ENCODE results near the gene RPP40. TPM values are rescaled to one million over a fixed set of nuclear protein-coding genes. Genes with fewer than 3 reads are reported as not detected.

Gene RPP40
- total RNA-seq, 1 experiment from 2014 or later = 34.8 TPM

- intact Hi-C loops (cut with micrococcal nuclease) = no loop called here
- no peak overlapping the region for H3K27ac Mint-ChIP-seq (ENCODE audit: low read depth, unreplicated experiment)
- H3K4me3 Mint-ChIP-seq (ENCODE audit: unreplicated experiment) = no peak overlapping the region
- DNase-seq (ENCODE audit: unreplicated experiment) = no peak
- ChIA-PET POLR2A (interaction anchor here (1.1 kb wide), 1 partner anchor 16 kb away, joined by 3 read pairs; the partner anchor contains the start of gene RPP40), CTCF (no interaction called here)
- H3K9me3 Mint-ChIP-seq (ENCODE audit: unreplicated experiment) = no peaks in the 10 kb centered on the region
- TF ChIP-seq CTCF (IDR thresholded peaks at IDR 0.05; ENCODE audit: unreplicated experiment) = no peak
- peaks cover 7% of the 10 kb centered on the region for H3K36me3 Mint-ChIP-seq (ENCODE audit: insufficient read depth, unreplicated experiment)
- no peaks in the 10 kb centered on the region for H3K27me3 Mint-ChIP-seq (ENCODE audit: insufficient read depth, unreplicated experiment)
- peaks cover 6% of the 10 kb centered on the region for H3K4me1 Mint-ChIP-seq (ENCODE audit: insufficient read depth, unreplicated experiment)
- no TSS peak for BruUV-seq (replicated peaks)
These were observed 16.4 kb downstream of the RPP40 start for GRCh38 chr6:4987432-4987831.

DNA sequence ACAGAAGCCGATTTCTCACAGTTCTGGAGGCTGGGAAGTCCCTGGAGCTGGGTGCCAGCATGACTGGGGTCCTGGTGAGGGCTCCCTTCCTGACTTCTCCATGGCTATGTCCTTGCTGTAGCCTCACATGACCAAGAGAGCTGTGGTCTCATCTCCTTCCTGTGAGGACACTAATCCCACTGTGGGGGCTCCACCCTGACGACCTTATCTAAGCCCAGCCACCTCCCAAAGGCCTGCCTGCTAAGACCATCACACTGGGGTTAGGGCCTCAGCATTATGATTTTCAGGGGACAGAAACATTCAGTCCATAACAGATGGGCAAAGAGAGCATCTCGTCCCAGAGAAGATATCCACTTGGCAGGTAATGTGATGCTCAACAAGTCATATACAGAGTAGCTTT, 16.8 kb downstream of the RPP40 start:
- peaks cover 6% of the 10 kb centered on the region for H3K4me1 Mint-ChIP-seq (ENCODE audit: insufficient read depth, unreplicated experiment)
- CTCF ChIA-PET = no interaction called here
- no peaks in the 10 kb centered on the region for H3K9me3 Mint-ChIP-seq (ENCODE audit: unreplicated experiment)
- H3K36me3 Mint-ChIP-seq (ENCODE audit: insufficient read depth, unreplicated experiment) = peaks cover 7% of the 10 kb centered on the region
- no peak for DNase-seq (ENCODE audit: unreplicated experiment)
- POLR2A ChIA-PET = interaction anchor here (1.1 kb wide), 1 partner anchor 16 kb away, joined by 3 read pairs; the partner anchor contains the start of gene RPP40
- H3K27me3 Mint-ChIP-seq (ENCODE audit: insufficient read depth, unreplicated experiment) = no peaks in the 10 kb centered on the region
- no peak for TF ChIP-seq CTCF (IDR thresholded peaks at IDR 0.05; ENCODE audit: unreplicated experiment)
- no peak overlapping the region for H3K27ac Mint-ChIP-seq (ENCODE audit: low read depth, unreplicated experiment)
- intact Hi-C loops (cut with micrococcal nuclease) = no loop called here
- no peak overlapping the region for H3K4me3 Mint-ChIP-seq (ENCODE audit: unreplicated experiment)
- no TSS peak for BruUV-seq (replicated peaks)

DNA sequence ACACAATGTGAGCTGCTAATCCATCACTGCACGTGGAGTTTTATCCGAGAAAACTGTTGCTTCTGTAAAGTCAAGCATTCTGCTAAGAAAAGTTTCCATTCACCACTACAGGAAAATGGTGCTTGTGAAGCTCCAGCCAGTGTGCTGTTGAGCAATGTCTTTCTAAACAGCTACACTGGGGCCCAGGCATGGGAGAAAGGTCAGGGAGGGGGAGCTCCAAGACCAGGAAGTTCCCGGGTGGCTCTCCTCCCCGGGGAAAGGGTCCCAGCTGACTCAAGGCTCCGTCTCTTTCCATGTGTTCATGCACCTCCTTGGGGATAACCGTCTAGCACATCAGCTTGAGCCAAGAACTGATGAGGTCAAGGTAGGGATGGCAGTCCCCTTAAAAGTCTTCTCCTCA, 20.5 kb downstream of the RPP40 start:
- no peak overlapping the region for H3K4me3 Mint-ChIP-seq (ENCODE audit: unreplicated experiment)
- POLR2A ChIA-PET = interaction anchor here (0.7 kb wide), 1 partner anchor 688 kb away, joined by 3 read pairs; no protein-coding TSS in a partner anchor
- intact Hi-C loops (cut with micrococcal nuclease) = no loop called here
- H3K36me3 Mint-ChIP-seq (ENCODE audit: insufficient read depth, unreplicated experiment) = no peaks in the 10 kb centered on the region
- no peak overlapping the region for H3K27ac Mint-ChIP-seq (ENCODE audit: low read depth, unreplicated experiment)
- H3K4me1 Mint-ChIP-seq (ENCODE audit: insufficient read depth, unreplicated experiment) = peaks cover 6% of the 10 kb centered on the region
- no peak for TF ChIP-seq CTCF (IDR thresholded peaks at IDR 0.05; ENCODE audit: unreplicated experiment)
- CTCF ChIA-PET = no interaction called here
- DNase-seq (ENCODE audit: unreplicated experiment) = no peak
- no peaks in the 10 kb centered on the region for H3K9me3 Mint-ChIP-seq (ENCODE audit: unreplicated experiment)
- no peaks in the 10 kb centered on the region for H3K27me3 Mint-ChIP-seq (ENCODE audit: insufficient read depth, unreplicated experiment)
- no TSS peak for BruUV-seq (replicated peaks)

DNA sequence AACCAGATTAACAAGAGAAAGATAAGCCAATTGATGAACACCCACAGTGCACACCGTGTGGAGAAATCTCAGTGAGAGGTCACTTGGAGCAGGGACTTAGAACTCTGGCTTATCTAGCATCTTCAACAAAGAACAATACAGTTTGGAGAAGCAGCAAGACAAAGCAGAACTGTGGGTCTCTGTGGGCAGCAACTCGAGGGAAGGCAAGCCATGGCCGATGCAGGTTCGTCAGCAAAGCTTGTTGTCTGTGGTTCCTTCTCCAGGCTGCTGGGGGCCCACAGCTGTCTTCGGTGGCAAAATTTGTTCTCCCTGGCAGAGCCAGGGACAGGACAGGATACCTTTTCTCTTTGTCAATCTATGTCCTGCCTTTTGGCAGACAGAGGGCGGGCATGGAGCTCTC, 22.1 kb downstream of the RPP40 start:
- H3K27ac Mint-ChIP-seq (ENCODE audit: low read depth, unreplicated experiment) = no peak overlapping the region
- no peak for DNase-seq (ENCODE audit: unreplicated experiment)
- peaks cover 6% of the 10 kb centered on the region for H3K4me1 Mint-ChIP-seq (ENCODE audit: insufficient read depth, unreplicated experiment)
- H3K9me3 Mint-ChIP-seq (ENCODE audit: unreplicated experiment) = peaks cover 6% of the 10 kb centered on the region
- no peak for TF ChIP-seq CTCF (IDR thresholded peaks at IDR 0.05; ENCODE audit: unreplicated experiment)
- H3K4me3 Mint-ChIP-seq (ENCODE audit: unreplicated experiment) = no peak overlapping the region
- no TSS peak for BruUV-seq (replicated peaks)
- CTCF ChIA-PET = no interaction called here
- H3K27me3 Mint-ChIP-seq (ENCODE audit: insufficient read depth, unreplicated experiment) = no peaks in the 10 kb centered on the region
- H3K36me3 Mint-ChIP-seq (ENCODE audit: insufficient read depth, unreplicated experiment) = no peaks in the 10 kb centered on the region
- intact Hi-C loops (cut with micrococcal nuclease) = no loop called here
- POLR2A ChIA-PET = interaction anchor here (0.6 to 0.9 kb wide), 3 partner anchors 12 to 722 kb away, joined by 3 to 4 read pairs (median 3); no protein-coding TSS in a partner anchor

Measured in MCF 10A (cell line).